Dedifferentiated amniotic fluid mesenchymal stem cell (primary cell): ENCODE results near the gene GRB10.

Experiments
- DNase-seq: peaks from one replicate; pipeline ENCODE4 v3.0.0-alpha.2; 2016; ENCODE audit errors: extremely low spot score

Gene GRB10

DNA sequence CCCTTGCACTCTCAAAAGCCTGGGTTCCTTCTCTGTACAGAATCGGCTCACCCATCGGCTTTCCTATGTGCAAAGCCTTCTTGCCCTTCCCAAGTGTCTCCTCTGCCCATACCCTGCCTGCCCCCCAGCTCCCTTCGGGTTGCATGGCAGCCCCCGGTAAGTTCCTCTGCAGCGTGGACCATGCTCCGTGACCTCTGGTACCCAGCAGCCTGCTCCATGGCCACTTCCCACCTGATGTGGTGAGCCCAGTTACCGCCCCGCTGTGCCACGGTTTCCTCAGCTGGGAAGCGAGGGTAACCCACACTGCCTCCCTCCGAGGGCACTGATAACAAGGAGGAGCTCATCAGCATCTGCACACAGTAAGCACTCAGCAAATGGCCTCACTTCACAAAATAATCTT lies 110.7 kb downstream of the GRB10 start:
- DNase-seq = no peak

DNA sequence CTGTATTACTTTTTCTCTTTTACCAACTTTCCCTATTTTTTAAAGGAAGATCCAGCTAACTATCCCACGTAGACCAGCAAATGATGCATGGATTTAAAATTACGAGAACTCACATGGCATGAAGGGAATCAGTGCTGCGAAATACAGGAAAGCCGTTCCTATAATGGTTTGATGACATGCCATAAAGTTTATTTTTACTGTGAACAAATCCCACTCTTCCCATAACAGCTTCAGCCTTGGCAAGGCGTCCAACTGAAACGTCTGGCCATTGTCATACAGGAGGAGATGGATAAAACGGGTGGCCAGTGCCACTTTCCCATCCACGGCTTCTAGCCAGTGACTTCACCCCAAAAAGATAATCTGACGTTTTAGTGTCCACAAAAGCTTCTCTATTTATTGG lies 111.3 kb downstream of the GRB10 start:
- no peak for DNase-seq

DNA sequence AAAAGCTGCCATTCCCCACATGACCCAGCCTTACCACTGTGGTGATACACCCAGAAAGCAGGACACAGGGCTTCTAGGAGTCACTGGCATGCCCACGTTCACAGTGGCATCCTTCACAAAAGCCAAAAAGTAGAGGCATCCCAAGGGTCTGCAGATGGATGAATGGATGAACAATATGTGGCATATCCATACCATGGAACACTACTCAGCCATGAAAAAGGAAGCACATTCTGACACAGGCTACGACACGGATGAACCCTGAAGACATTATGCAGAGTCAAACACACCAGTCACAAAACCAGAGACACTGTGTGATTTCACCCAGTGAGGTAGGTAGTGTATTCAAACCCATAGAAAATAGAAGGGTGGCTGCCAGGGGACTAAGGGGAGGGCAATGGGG lies 112.8 kb downstream of the GRB10 start:
- no peak for DNase-seq

DNA sequence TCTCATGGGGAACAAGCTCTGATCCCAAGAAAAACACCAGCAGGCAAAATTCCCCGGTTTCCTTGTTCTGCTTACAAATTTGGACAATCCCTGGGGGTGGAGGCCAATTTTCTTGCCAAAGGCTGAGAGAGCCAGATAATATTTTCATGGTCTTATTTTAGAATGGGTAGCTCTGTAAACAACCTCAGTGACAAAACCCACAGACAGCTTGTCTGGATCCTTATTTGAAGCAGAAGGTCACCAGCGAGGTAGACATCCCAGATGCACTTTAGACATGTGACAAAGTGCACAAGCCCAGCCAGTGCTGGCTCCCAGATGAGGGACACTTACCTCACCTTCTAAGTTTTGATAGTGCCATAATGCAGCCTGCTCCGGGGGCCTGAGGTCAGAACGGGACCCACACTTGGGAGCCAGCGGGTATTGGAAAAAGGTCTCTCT lies 114.9 kb downstream of the GRB10 start:
- no peak for DNase-seq

DNA sequence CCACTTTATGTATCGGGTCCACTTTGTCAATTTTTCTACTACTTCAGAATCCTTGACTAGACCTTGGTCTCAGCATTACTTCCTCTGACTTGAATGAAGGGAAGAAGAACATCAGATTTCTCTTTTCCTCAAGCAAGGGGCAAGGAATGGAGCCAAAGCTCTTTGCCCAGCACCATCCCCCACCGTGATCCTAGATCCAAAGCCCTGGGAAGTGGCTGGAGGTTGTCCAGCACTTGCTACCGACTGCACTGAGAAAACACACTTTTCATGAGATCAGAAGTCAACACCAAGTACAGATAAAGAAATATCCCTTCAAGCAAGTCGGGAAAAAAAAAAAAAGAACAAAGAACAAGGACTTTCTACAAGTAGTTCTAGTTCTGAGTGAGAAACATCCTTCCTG lies 115.4 kb downstream of the GRB10 start:
- DNase-seq = no peak

DNA sequence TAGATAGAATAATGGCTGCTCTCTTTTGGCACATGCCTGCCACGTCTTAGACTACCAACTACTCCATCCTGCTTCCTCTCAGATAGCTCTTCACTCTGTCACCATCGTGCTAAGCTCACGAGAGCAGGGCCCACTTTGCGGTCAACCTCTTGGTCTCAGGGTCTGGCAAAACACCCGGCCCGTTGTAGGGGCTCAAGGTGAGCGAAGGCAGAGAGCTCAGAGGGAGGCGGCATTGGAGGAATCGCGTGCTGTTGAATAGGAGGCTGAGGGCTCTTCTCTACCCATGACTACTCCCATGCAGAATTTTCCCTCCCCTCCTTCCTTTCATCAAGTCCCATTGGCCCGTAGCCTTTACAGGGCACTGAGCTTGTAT lies 116.6 kb downstream of the GRB10 start:
- no peak for DNase-seq

DNA sequence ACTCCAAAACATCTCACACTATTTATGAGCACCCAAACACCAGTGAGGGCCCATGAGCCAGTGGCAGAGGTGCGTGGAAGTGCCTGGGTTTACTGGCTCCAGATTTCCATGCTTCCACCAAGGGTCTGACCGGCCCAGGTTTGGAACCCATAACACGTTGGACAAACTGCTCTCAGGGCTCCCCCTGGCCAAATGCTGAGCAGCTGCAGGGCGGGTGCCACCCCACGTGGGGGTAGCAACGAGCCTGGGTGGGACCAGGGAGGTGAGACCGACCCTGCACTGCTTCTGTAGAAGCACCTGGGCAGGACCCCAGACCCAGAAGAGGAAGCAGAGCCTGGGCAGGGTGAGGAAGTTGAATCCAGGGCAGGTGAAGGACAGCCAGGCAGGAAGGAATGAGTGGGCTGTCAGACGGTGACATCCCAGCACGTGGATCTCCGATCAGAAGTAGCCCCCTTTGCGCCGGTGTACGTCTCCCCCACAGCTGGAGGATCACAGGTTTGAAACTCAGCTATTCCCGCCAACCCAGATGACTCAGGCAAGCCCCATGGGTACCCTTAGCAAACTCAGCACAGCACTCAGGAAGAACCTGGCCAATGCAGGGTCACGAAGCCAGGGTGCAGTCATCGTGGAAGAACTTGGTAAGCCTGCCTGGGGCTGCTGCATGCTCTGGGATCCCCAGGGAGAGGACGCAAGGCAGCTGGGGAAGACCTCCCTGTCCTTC lies 117.1 kb downstream of the GRB10 start:
- no peak for DNase-seq

DNA sequence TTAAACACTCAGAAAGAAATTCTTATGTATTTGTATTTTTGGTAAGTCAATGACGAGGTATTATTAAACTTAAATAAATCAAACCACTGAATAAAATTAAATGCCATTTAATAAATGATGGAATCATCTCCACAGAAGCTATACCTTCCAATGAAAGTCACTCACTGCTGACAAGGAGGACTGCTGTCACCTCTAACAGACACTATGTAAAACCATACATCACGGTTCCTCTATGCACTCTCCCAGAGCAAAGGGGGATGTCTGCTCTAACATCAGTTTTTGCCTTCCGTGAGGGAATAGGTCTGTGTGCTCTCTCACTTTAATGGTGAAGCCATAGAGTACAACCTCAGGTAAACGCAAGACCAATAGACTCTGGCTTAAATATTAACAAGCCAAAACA lies 117.8 kb downstream of the GRB10 start:
- no peak for DNase-seq

DNA sequence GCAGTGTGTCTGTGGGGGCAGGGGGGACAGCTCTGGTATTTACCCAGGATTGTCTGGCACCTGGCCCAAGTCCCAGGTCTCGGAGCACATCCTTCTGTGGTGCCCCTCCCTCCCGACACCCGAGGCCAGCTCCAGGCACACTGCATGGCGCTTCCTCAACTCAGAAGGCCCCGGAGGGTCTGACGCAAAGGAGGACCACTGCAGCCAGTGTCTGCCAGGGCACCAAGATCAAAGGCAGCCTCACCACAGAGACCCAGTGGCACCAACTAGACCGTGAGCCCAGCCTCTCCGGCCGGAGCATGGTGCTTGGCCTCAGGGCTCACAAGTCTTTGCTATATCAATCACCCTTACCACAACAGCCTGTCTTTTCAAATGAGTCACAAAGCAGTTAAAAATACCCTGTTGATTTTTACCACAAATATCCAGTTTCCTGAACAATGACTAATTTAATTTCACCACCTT lies 118.2 kb downstream of the GRB10 start:
- no peak for DNase-seq

DNA sequence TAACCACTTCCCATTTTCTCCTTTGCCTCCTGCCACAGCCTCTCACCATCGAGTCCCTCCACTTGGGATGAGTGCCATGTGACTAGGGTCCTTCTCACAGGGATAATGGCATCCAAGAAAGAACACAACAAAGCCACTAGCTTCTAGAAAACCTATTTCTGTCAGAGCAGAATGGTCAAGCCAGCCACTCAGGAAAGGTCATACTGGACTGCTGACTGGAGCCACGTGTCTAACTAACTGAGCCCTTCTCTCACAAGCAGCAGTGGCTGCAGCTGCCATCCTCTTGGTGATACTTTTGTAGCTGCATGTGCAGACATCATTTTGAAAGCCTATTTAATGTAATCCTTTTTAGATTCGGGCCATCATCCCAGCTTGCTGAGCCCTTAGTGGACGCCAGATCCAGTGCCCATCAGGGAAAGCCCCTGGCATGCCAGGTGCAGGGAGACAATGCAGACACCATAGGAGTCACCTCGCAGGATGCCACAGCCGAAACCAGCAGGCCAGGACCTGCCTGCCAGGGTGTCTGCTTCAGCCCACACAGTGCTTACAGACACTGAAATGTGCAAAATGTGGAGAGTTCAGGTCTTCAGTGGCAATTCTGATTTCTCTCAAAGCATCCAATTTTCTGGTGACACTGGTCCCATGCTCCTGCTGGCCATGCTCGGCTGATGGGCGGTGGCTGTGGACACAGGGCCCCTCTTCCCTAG lies 119.1 kb downstream of the GRB10 start:
- DNase-seq = no peak

DNA sequence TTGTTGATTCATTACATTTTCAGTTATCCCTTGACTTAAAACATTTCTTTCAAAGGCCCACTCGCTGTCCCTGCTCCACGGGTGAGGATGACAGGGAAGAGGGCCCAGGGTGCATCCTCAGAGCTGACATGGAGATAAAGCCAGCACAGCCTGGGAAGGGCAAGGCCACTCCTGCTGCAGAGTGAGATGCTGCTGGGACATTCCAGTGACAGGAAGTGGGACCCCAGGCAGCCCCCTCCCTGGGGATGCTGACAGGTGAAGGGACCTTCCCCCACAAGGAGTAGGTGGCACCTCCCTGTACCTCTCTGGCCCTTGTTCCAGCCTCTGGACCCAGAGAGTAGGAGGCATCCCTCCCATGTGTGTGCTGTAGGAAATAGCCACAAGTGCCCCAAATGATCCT lies 119.7 kb downstream of the GRB10 start:
- DNase-seq = no peak

DNA sequence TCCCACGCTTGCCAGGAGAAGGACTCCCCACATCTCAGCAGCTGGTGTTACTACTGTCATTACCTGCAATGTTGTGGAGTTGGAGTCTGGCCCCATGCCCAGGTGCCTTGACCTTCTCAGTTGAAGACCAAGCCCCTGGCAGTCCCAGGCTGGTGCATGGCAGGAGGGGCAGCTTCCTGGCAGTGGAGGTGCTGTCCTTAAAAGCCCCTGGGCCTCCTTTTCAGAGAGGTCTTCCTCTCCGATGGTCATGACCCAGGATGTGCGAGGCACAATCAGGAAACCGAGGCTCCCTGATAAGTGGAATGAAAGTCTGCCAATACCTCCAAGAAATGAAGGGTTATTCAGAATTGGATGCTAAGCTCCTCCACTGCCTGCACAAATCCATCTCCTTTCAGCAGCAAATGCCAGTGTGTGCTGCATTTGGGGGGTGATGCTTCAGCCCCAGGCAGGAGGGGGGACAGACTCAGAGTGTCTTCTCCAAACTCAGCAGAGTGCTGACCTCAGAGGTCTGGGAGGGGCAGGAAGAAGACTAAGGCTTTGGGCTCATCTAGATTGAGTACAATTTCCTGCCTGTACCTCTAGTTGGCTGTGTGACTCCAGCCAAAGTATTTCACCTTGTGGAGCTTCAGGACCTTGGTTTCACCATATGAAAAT lies 120.5 kb downstream of the GRB10 start:
- no peak for DNase-seq

DNA sequence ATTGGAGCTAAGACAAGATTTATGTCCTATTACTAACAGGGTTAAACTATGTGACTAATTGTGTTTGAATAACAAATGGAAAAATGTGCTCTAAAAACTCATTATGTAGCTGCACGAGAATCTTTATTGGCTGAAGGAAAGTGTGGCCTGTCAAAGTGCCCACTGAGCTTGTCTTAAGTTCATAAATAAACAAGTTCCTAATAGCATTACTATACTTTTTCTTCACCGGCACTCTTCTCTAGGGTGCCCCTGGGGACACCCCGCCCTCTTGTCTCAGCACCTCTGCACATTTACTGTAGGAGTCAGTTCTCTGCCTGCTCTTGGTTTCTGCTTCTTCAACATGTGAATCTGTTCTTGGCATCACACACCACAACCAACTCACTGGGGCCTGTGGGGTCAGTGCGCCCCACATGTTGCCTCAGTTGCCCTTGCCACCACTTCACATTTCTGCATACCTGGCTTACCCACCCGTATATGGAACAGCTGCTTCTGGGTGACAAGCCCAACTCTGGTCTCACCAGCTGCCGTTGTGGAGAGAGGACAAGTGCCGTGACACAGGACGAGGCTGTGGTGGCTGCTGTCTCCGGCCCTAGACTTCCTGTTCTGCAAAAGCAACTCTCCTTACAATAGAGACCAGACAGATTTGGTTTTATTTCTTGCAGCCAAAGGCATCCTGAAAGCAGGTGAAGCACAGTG lies 121.2 kb downstream of the GRB10 start:
- DNase-seq = no peak

DNA sequence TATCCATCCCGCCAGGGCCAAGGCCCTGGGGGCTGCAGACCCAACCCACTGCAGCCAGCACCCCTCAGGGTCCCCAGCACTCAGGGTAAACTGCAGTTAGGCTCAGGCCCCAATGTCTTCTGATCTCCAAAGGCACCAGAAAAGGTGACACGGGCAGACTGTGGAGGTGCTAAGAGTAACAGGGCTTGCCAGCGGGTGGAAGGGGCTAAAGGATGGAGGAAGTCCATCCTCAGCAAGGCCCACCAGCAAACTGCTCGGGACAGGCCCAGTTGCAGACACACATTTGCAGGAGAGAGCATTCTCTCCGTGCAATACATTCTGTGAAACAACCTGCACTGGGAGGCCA lies 121.9 kb downstream of the GRB10 start:
- no peak for DNase-seq

DNA sequence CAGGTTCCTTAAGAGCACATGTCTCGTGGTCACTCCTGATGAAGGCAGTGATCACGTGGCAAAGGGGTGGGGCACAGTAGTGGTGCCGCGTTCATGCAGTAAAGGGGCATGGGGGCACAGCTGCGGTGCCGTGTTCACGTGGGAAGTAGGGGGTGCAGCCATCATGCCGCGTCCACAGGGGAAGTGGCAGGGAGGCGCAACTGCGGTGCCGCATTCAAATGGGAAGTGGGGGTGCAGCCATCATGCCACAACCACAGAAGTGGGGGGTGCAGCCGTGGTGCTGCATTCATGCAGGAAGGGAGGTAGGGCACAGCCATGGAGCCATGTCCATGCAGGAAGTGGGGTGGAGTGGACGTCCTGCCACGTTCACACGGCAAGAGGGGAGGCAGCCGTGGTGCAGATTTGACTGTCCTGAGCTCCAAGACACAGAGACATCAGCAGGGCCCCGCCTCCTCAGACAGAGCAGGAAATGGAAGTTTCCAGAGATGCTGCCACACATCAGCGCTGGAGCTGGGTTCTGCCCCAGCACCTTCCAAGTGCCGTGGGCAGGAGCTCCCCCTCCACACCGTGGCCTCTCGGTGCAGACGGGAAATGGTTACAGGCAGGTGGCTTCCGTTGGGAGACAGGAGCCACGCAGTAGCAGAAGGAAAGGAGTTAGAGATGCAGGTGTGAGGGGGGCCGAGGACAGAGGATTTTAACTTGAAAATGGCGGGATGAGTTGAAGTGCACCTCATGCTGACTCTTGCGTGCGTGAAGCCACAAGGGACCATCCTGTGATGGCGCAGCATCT lies 122.5 kb downstream of the GRB10 start:
- DNase-seq = no peak

DNA sequence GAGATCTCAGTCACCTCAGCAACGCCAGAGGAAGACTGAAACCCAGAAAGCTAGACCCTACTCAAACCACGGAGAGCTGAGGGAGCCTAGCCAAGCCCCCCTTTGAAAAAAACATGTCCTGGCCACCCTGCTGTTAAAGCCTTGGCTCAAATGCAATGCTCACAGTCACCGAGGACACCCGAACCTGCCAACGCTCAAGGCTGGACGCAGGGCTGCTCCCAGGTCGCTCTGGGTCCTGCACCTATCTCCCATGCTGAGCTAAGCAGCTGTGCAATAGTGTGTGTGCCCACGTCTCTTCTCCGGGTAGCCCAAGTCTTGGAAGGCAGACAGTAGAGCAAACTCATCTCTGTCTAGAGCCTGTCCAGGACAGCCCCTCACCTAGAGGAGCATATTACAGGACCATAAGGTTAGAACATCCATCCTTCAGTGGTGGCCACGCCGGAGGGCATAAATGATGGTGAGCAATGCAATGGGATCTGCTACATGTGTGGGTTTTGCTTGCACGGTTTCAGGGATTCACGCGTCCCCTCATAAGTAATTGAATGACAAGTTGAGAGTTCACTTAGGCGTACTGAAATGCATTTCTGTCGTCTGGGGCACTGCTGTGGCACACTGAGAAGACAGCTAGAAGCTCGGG lies 123.2 kb downstream of the GRB10 start:
- no peak for DNase-seq

DNA sequence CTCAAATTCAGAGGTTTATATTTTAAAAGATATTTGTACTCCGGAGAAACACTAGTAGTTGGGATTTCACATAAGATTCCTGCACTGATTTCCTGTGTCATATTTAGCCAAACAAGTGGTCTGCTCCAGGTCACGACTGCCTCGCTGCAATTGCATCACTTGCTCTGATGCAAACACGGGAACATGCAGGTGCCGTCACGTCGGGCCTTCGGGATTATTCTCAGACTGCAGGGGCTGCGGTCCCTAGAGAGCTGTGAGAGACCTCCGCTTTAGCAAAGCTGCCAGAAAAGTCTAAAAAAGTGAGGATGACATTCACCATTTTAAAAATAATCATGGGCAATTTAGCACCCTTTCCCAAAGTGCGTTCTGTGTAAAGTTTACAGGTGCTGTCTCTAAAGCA lies 124.0 kb downstream of the GRB10 start:
- no peak for DNase-seq

DNA sequence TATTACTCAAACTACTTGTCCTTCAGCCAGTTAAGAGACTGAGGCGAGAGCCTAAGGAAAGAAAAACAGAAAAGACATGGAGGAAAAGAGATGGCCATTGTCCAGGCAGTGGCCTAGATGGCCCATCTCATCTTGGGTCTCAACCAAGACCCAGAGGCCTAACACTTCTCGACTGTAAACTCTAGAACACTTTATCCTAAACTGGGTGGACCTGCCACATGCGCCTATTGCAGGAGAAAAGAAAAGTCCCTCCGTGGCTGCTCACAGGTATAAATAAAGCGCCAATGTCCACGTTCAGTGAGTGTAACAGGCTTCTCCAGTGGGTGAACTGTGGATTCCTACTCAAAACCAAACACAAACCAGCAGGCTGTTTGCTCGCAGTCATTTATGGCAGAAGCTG lies 124.8 kb downstream of the GRB10 start:
- no peak for DNase-seq

DNA sequence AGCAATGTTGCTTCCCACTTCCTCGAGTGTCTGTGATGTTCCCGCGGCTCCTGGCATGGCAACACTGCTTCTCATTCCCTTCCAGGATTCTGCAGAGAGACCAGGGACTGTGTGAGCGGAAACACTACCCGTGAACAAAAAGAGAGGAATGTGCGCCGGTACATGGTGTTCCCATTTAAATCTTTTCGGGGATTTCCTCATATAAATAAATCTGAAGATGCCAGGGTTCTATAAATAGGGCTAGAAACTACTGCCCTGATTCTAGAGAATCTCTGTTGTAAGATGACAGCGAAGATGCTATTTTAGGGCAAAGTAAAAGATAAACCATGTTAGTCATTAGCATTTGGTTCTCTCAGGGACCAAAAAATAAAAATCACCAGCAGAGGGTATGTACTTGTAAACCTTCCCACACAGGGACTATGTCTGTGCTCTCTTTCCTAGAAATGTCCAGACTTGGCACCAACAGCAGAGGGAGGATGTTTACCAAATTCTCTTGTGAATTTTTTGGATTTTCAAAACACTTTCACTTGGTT lies 125.3 kb downstream of the GRB10 start:
- peak; percentile 33 for DNase-seq

DNA sequence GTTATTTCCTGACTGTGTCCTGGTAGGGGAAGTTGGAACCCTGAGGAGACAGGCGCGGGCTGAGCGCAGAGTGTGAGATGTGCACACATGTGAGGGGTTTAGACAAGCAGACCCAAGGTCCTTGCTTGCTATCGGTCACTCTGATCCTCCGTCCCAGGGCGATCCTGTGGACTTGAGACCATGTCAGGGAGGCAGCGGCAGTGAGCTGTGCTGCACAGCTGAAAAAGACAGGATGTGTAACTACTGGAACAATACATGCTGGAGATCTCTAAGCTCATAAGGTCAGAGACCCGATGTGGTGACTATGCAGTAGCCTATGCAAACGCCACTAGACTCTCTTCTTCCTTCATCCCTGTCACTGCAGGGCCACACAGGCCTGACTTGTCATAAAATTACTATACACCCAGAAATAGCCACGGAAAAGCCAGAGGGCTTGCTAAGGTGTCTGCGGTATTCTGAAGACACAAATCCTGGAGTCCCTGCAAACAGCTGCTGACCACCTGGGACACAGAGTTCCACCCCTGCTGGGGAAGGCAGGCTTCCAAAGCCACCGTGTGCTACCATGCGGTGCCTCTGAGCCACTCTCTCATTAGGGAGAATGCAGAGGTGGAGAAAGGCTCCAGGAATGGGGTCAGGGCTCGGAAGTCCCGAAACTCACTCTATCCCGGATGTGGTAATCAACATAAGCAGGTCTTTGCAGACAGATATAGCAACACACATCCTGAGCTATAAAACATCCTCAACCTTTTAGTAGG lies 126.4 kb downstream of the GRB10 start:
- no peak for DNase-seq
